Activated CD8-positive, alpha-beta memory T cell treated with anti-CD3 and anti-CD28 coated beads for 48 hours (primary cell): ENCODE data around the gene HS3ST3B1.

ENCODE experiments used
- DNase-seq, 3 experiments: peaks; one replicate each; pipeline ENCODE4 v3.0.0-alpha.2; 2020; ENCODE audit warnings: low read depth in 2 of 3, low spot score in 2 of 3

The HS3ST3B1 gene

DNA sequence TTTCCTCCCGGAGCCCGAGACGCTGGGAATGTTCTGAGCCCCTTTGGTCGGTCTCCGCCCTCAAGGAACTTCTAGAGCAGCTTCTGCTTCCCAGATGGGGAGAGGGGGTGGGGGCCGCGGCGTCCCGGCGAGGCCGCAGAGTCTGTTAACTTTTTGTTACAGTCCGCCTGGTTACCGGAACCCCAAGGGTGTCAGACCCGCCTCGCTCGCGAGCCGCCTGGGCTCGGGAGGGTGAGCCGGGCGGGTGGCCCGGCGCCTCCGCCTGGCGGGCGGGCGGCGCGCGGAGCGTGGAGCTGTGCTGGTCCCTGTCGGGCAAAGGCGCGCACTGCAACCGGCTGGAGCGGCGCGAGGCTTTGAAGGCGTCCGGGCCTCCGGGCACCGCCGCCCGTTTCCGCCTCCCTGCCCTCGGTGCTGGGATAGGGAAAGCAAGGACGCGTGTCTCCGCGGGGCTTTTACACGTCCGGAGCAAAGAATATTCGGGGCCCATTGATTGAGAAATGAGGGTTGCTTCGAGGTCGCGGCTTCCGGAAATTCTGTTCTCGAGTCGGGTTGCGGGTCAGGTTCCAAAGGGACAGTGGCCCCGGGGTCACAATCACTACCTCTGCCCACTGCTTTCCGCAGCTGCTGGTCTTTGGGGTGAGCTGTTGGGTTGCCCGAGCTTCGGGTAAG lies 1.7 kb downstream of the HS3ST3B1 start:
- peak; percentile 60 to 69 (median 65) for DNase-seq

DNA sequence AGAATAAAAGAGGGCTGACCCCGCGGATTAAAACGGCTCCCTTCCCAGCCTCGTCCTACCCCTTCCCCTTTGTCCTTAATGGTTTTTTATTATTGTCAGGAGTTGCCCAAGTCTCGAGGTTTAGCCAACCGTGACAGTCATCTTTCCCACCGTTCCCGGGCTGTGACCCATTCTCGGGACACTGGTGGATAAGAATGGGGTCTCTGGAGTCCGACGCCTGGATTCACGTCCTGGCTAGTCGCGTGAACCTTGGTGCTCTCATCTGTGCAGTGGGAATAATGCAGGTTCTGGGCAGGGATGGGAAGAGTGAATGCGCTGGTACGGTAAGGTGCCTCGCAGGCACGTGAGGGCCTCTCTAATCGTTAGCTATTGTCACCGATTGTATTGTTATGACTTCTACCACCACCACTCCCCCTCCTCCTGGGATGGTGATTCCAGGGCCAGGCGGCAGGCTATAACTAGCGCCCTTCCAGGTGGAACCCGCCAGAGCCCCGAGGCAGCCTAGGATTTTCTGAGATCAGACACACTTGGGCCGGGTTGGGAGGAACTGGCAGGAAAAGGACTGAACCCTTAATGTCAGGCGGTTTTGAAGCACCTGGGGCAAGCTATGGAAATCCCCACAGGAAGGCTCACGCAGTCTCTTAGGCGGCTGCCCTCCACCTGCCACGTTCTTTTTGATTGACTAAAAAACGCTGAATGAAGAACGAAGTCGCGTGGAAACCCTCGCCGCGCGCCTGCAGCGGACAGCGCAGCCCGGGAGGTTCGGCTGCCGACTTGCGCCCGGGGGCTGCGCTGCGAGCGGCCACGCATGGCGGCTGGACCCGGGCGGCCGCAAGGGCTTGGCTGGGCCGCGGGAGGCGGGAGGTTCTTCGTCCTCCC lies 2.7 kb downstream of the HS3ST3B1 start:
- DNase-seq: no peak

DNA sequence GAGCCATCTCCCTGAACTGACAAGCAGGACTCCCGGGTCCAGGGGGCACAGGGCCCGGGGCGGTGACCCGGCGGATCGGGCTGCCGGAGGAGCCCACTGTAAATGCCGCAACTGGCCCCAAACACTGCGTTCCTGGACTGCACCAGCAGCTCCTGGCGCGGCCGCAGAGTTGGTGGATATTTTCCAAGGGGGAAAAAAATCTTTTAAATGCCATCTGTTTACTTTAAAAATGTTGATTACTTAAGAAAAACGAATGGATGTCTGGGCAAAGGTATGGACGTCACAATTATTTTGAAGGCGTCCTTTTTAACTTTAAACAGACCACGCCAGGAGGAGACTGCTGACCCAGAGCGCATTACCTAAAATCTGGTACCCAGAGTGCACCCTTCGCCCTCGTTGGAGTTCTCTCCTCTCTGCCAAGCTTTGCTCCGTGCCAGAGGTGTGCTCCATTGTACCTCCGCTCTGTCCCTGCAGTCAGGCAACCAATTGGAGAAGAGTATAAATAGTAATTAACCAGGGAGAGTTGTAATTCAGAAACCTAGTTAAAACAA lies 3.4 kb downstream of the HS3ST3B1 start:
- DNase-seq: no peak

DNA sequence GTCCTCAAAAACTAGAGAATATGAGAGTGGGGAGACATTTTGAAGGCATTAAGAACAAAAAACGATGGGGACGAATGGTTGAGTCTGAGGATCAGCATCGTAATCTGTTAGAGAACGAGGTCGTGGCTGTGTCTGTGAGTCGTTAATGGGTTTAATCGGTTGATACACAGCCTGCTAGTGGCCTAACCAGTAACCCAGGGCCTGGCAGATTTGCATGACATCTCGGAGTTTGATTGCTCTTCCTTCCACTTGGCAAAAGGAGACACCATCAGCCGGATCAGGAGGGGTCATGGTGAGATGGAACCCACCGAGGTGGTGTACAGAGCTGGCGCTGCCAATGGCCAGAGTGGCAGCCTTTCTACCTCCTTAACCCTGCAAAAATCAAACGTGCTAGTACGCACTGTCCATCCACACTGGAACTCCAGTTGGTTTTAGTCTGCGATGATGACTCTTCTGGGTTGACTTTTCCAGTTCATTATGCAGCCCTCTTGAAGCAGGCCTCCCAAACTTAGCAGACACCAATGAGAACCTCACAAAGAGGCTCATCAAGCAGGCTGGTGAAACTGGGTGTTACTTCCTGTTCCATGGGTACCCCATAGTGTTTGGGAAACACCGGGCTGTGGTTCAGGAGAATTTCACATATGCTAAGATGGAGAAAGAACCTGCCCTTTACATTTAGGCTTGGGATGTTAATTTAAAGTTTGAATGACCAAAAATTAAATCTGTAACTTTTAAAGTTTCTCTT lies 4.1 kb downstream of the HS3ST3B1 start:
- no peak for DNase-seq

DNA sequence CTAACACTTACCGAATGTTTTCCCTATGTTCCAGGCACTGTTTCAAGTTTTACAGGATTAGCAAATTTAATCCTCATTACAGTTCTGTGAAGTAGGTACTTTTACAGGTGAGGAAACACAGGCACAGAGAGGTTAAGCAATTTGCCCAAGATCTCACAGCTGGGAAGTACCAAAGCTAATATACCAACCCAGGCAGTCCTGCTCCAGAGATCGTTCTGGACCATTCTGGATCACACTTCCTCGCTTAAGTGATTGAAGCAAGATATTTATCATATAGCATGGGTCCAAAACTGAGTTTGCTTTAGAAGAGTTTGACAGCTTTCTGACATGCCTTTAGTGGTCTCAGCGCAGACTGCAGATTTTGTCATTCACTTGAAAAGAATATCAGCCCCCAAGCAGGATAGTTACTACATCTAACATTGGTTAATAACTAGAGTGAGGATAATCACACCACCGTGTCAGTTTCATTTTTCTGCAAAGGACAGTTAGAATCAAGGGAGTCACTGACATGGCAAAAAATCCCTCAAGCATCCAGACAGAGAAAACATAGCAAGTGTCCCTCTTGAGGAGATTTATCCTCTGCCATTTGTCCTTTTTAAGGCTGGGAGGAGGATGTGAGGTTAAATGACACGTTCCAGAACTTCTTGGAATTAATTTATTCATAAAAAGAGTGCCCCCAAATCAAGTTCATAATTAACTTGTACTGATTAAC lies 5.1 kb downstream of the HS3ST3B1 start:
- no peak for DNase-seq

DNA sequence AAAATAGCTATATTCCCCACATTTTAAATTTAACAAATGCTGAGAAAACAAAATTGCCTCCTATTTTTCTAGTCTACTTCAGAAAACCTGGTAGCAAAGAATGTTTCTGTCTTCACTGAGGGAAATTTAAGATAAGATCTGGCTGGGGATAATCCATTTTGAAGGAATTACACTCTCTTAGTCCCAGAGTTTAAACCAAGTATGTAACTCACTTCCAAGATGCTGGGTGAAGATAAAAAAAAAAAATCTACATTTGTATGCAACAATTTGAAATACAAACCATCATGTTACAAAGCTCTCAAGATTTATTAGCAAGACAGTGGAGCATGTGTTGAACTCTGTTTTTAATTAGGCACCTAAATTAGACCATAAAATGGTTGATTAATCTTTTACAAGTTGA lies 5.7 kb downstream of the HS3ST3B1 start:
- no peak for DNase-seq

DNA sequence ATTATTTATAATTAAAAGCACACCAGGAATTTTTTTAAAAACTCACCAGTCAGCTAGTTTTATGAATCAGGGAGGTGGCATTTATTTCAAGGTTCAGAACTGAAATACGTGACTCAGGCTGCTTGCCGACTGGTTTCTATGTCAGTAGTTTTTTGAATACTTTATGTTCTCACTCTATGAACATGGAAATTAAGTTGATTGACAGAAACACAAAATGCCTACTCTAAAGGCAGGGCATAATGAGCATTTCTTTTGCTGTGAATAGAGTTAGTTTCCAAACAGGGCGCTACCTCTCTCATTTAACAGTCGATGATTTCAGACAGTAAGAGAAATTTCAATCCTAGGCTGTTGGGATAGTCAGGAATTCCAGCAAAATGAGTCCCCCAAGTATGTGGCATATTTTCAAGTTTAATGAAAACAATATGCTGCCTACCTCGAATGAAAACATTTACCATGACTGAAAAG lies 6.7 kb downstream of the HS3ST3B1 start:
- DNase-seq: no peak

DNA sequence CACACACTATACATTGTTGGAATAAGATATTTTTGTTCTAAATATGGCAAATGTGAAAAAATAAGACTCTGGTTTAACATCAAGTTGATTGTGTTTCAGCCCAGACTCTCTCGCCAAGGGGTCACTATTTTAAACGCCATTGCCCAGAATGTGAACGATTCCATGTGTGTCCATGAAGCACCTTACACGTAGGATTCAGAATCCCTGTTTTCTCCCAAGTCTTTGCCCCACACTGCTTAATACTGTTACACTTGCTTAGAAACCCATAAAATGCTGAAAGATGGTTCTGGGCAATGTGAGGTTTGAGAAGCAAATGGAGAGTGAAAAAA lies 7.7 kb downstream of the HS3ST3B1 start:
- no peak for DNase-seq

DNA sequence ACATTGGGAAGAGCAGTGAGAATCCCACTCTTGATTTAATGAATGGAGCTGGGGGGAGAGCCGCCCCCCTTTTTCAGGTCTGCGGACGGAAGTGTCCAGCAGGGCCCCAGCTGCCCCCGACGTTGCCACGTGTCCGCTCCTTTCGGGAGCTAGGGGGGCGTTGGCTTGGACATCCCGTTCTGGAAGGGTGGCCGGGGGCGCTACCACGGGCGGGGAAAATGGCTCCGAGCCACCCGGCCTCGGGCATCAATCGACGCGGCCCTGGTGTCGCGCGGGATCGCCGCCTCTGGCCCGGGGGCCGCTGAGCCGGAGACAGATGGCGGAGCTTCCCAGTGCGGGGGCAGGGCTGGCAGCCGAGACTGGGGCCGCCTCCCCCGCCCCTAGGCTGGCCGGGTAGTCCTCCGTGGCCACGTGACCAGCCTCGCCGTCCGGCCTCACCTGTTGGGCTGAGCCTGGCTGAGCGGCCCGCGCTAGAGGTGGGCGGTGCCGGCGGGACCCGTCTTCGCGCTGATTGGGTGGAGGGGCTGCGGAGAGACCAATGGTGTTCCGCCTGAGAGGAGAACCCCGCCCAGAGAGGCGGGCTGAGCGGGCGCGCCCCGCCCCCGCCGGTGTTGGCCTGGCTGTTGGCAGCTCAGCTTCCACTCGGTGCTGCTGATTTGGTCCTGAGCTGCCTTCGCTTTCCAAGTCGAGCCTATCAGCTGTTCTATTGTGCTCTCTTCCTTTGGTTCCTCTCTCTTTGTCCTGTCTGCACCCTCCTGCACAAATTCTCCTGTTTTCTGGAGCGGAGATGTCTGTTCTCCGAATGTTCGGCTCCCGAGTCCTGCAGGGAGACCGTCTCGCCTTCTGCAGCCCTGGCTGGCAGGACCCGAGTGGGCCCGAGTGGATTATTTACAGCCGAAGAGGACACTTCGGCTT lies 8.3 kb downstream of the HS3ST3B1 start:
- DNase-seq: peak; percentile 74 to 86 (median 83)

DNA sequence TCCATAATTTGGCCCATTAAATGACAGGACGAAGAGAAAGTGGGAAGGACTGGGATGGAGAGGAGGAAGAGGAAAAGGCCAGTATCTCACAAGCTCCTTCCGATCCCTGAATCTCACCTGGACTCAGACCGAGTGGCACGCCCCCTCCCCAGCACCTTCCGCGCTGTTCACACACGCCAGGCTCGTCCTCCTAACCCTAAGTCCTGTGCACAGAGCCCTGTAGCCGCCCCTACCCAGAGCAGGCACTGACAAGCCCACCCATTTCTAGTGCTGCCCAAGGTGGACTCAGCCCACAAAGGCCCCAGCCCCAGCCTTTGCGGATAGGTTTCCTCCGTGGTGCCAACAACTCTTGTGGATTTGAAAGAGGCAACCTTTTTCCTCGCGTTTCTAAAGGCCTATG lies 9.2 kb downstream of the HS3ST3B1 start:
- DNase-seq: no peak

DNA sequence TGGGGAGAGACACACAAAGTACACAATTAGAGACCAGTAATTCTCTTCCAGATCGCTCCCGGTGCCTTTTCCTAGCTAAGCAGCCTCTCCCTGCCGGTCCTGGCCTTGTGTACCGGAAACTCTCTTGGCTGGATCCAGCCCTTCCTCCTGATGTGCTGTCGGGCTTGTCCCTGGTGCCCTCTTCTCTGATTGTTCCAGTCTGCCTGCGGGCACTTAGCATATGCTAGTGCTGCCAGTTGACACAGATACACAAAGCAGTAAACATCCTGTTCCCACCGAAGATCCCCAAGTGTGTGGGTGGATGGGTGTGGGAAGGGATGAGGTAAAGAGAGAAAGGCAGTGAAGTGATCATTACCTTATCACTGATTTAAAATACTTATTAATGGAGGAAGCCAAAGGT lies 9.7 kb downstream of the HS3ST3B1 start:
- DNase-seq: no peak

DNA sequence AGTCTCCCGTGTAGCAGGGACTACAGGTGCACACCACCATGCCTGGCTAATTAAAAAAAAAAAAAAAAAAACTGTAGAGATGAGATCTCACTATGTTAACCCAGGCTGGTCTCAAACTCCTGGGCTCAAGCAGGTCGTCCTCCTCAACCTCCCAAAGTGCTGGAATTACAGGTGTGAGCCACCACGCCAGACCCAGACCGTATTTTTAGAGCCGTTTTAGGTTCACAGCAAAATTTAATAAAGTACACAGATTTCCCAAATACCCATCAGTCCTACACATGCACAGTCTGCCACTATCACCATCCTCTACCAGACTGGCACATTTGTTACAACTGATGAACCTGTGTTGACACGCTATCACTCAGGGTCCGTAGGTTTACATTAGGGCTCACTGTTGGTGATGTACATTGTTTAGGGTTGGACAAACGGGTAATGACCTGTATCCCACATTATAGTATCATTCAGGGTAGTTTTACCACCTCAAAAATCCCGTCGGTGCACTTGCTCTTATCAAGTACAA lies 10.4 kb downstream of the HS3ST3B1 start:
- DNase-seq: no peak

DNA sequence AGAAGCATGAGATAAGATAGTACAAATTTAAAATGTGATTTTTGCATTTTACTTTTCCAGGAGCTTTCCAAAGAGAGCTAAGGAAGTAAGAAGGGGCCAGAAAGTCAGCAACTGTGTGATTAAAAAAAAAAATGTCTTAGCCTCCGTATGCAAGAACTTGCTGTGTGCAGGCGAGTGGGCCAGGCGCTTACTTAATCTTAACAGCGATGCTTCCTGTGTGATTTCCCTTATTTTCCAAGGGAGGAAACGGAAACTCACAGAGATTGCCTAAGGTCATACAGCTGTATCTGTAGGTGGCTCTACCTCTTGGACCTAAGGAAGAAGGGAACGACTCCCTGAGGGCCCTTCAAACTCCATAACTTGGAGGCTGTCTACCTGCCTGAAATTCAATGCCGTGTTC lies 11.1 kb downstream of the HS3ST3B1 start:
- no peak for DNase-seq

DNA sequence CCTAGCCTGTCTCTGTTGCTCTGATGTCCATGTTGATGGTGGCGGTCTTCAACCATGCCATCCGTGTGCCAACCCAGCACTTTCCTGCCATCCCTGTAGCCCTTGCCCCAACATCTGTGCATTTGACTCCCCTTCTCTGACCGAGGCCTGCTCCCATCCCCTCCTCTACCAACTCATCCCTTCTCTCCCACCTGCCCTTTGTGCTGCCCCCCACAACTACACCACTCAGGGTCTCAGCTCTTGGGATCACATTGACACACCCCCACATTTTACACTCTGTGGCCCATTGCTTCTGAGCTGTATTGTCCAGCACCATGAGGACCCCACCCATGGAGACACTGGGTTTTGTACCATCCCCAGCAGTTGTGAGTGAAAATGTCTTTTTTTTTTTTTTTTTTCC lies 11.6 kb downstream of the HS3ST3B1 start:
- DNase-seq: no peak

DNA sequence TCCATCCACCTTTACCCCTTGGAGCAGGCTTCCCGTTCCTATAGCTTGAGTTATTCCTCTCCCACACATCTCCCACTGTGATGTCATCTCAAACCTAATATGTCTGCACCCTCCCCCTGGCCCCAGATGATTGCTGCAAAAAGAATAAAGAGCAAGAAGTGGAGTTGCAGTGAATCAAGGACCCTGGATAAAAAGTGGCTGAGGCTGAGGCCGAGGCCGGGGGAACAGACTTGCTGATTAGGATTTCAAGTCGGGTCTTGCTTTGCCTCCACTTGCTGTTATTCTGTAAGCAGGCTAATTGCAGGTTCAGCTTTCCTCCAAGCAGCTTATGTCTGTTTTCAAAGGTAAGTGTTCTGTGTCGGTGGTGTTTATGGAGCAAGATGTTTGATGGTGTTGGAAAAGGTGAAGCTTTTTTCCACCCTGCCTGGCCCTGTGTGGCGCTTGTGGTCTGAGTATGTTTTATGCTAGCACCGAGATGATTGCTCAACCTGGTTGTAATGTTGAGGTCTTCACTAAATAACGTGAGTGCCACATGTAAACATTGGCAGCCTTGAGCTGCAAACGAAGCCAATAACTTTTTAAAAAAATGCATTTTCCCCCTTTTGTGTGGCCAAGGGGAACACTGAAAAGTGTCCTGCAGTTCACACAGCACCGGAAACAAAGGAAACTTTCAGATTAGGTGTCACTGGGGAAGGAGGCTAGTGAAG lies 15.4 kb downstream of the HS3ST3B1 start:
- no peak for DNase-seq

DNA sequence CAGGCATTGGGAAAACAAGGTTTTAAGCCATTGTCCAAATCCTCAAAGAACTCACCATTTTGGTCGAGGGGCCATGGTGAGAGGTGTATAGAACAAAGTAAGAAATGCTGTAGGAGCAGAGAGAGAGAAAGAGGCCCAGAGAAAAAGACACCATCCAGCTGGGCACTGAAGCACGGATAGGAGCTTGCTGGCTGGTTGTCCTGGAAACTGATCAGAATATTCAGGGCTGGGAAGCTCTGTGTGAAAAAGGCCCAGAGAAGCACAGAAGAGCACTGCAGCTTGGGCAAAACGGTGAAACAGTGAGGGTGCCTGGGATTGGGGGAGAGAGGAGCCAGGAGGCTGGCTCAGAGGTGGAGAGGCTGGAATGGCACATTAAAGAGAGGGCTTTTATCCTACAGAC lies 16.5 kb downstream of the HS3ST3B1 start:
- no peak for DNase-seq

DNA sequence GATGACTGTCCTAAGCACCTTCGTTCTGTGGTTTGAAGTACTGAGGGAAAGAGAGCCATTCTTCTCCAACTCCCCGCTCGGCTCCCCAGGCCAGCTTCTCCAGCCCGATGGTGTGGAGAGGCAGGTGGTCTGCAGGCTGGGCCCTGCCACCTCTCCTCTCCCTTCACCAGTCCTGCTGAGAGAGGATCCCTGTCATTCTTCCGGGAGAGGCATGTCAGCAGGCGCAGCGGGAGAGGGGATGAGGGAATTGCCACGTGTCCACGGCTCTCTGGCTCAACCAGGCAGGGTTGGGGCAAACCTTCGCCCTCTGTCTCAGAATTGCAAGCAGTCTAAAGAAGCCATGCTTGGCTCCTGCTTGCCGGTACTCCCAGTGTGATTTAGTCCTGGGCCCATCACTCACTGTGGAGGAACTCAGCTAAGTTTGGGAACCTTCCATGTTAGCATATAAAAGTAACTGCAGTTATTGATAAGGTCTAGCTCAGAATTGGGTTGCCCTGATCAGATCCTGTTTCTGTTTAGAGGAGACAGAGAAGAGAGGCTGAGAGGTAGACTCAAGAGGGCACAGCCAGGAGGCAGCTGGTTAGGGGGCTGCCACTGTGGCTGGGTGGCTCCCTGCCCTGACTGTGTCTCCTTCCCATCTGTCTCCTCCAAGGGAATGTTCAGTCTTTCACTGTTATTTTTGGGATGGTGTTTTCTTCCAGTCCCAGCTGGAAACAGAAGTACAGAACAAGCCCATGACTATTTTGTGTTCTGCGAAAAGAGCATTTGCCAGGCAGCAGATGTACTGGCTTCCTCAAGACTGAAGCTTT lies 17.4 kb downstream of the HS3ST3B1 start:
- no peak for DNase-seq

DNA sequence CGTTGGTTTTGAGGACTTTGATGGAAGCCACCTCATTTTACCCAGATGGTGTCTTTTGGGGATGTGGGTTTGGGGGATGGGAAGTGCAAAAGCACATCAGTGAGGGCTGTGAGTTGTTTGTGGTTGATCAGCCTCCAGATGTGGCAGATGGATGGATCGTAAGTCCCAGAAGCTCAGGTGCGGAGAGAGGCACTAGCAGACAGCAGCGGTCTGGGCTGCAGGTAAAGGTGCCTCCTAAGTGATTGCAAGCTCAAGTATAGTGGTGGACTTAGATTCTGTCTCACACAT lies 18.0 kb downstream of the HS3ST3B1 start:
- DNase-seq: no peak

DNA sequence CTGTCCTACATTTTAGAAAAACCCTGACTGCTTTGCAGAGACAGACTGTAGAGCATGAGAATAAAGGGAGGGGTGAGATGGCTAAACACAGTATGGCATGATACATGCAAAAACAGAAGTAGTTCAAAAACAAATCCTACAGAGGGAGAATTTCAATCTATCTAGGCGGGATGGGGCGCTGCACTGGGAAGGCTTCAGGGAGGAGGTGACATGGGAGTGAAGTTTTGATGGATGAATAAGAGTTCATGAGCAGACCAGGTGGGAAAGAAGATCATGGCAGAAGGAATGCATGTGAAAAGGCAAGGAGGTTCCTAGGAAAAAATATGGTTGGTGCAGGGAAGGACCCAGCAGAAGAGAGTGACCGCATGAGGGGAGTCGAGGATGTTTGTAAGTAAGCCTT lies 19.2 kb downstream of the HS3ST3B1 start:
- DNase-seq: no peak
